Measurements from ENCODE around the gene BGN.

DNA sequence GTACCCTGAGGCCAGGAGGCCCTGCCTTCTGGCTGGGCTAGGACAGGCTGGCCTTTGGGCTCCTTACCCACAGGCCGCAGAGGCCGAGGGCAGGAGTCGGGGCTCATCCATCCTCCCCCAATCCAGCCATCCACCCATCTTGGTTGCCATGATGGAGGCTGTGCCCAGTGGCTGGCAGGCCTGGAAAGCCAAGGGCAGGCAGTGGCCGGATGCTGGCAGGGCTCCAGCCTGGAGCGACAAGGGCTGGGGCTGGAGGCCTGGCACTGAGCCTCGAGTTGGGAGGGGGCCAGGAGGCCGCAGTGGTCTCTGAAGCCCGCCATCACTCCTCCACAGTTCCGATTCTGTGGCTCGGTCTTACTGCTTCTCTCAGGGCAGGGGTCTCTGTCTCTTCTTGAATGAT lies 8.6 kb upstream of the BGN start:
- TF ChIP-seq, protein P1, sequence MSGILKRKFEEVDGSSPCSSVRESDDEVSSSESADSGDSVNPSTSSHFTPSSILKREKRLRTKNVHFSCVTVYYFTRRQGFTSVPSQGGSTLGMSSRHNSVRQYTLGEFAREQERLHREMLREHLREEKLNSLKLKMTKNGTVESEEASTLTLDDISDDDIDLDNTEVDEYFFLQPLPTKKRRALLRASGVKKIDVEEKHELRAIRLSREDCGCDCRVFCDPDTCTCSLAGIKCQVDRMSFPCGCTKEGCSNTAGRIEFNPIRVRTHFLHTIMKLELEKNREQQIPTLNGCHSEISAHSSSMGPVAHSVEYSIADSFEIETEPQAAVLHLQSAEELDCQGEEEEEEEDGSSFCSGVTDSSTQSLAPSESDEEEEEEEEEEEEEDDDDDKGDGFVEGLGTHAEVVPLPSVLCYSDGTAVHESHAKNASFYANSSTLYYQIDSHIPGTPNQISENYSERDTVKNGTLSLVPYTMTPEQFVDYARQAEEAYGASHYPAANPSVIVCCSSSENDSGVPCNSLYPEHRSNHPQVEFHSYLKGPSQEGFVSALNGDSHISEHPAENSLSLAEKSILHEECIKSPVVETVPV (CRISPR knock-in tag; IDR thresholded peaks at IDR 0.05), result no peak
- TF ChIP-seq, protein P2, sequence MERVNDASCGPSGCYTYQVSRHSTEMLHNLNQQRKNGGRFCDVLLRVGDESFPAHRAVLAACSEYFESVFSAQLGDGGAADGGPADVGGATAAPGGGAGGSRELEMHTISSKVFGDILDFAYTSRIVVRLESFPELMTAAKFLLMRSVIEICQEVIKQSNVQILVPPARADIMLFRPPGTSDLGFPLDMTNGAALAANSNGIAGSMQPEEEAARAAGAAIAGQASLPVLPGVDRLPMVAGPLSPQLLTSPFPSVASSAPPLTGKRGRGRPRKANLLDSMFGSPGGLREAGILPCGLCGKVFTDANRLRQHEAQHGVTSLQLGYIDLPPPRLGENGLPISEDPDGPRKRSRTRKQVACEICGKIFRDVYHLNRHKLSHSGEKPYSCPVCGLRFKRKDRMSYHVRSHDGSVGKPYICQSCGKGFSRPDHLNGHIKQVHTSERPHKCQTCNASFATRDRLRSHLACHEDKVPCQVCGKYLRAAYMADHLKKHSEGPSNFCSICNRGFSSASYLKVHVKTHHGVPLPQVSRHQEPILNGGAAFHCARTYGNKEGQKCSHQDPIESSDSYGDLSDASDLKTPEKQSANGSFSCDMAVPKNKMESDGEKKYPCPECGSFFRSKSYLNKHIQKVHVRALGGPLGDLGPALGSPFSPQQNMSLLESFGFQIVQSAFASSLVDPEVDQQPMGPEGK (CRISPR knock-in tag; IDR thresholded peaks at IDR 0.05; ENCODE audit: borderline replicate concordance), result no peak
- no peak for TF ChIP-seq ARNTL (CRISPR knock-in tag; IDR thresholded peaks at IDR 0.05; ENCODE audit: borderline replicate concordance, low read depth)
- no peak for TF ChIP-seq CREB5 (CRISPR knock-in tag; IDR thresholded peaks at IDR 0.05; ENCODE audit: low read depth)
- no peak for TF ChIP-seq OSR1 (CRISPR knock-in tag; IDR thresholded peaks at IDR 0.05)
- no peak for TF ChIP-seq TOX (CRISPR knock-in tag; IDR thresholded peaks at IDR 0.05; ENCODE audit: borderline replicate concordance)
- no peak for TF ChIP-seq ZC3H10 (CRISPR knock-in tag; IDR thresholded peaks at IDR 0.05)
- TF ChIP-seq ZNF8 (CRISPR knock-in tag; IDR thresholded peaks at IDR 0.05), result no peak
- TF ChIP-seq ZFP30 (CRISPR knock-in tag; IDR thresholded peaks at IDR 0.05), result no peak

Measured in SK-N-SH treated with all-trans-retinoic acid at 6 μM for 48 hours (cell line).